ENCODE measurements around the gene CHRNA5.
A peak's percentile ranks its signal among the peaks of the same experiment; 100 is the strongest.
"Not testable (repeated sequence)": the region's sequence is repeated elsewhere in the genome, so short reads cannot be mapped to it uniquely, and the experiment has no call there.

CHRNA5 gene

DNA sequence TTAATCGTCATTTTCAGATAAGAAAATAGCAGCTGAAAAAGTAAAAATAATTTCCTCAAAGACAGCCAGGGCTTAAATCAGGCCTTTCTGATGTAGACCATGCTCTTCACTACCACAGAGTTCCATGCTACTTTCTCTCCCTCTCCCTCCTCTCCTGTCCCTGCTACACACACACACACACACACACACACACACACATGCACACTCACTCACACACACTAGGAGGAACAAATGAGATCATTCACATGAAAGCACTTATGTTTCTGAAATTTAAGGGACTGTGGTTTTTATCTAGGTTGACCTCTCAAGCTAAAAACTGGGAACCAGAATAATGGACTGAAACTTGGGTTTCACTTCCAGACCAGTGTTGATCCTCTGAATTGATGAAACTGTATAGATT is 29.2 kb upstream of the CHRNA5 start:
- no peak for DNase-seq (ENCODE audit: extremely low read depth, insufficient read length)
- Histone ChIP-seq H3K36me3 (ENCODE audit: control insufficient read depth, insufficient read depth, low read length) (no peaks in the 10 kb centered on the region), H3K4me3 (replicated peaks; ENCODE audit: low read depth, low read length) (no peak overlapping the region), H3K27me3 (replicated peaks; ENCODE audit: control insufficient read depth, insufficient read depth, low read length) (no peaks in the 10 kb centered on the region)
- TF ChIP-seq, protein P1, sequence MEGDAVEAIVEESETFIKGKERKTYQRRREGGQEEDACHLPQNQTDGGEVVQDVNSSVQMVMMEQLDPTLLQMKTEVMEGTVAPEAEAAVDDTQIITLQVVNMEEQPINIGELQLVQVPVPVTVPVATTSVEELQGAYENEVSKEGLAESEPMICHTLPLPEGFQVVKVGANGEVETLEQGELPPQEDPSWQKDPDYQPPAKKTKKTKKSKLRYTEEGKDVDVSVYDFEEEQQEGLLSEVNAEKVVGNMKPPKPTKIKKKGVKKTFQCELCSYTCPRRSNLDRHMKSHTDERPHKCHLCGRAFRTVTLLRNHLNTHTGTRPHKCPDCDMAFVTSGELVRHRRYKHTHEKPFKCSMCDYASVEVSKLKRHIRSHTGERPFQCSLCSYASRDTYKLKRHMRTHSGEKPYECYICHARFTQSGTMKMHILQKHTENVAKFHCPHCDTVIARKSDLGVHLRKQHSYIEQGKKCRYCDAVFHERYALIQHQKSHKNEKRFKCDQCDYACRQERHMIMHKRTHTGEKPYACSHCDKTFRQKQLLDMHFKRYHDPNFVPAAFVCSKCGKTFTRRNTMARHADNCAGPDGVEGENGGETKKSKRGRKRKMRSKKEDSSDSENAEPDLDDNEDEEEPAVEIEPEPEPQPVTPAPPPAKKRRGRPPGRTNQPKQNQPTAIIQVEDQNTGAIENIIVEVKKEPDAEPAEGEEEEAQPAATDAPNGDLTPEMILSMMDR (IDR thresholded peaks at IDR 0.05; ENCODE audit: insufficient read depth, low read length, poor library complexity, severe bottlenecking): no peak

DNA sequence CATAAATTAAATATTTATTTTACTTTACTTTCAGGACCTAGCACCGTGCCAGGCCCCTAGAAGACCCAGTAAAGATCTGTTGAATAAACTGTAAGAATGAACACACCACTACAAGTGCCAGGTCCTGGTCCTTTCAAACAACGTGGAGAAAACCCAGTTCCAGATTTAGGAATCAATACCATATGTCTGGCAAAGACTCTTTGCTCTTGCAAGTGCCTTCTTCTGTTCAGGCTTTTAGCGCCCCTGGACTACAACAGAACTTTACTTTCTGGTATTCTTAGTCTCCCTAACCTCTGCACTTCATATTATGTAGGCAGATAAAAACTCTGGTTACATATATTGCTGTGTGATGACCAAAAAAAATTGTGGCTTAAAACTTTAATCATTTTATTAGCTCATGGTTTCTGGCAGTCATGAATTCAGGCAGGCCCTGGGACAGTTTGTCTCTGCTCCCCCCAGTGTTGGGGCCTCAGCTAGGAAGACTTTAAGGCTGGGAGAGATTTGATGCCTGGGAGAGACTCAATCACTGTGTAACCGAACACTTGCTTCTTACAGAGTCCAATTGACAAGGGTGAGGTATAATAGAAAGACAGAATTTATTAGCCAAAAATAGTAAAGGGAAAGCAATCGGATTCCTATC is 27.9 kb upstream of the CHRNA5 start:
- no peak overlapping the region for H3K4me3 ChIP-seq (replicated peaks; ENCODE audit: low read depth, low read length)
- TF ChIP-seq, protein P1 (IDR thresholded peaks at IDR 0.05; ENCODE audit: insufficient read depth, low read length, poor library complexity, severe bottlenecking): no peak
- no peak for DNase-seq (ENCODE audit: extremely low read depth, insufficient read length)
- no peaks in the 10 kb centered on the region for H3K36me3 ChIP-seq (ENCODE audit: control insufficient read depth, insufficient read depth, low read length)
- H3K27me3 ChIP-seq (replicated peaks; ENCODE audit: control insufficient read depth, insufficient read depth, low read length): no peaks in the 10 kb centered on the region

DNA sequence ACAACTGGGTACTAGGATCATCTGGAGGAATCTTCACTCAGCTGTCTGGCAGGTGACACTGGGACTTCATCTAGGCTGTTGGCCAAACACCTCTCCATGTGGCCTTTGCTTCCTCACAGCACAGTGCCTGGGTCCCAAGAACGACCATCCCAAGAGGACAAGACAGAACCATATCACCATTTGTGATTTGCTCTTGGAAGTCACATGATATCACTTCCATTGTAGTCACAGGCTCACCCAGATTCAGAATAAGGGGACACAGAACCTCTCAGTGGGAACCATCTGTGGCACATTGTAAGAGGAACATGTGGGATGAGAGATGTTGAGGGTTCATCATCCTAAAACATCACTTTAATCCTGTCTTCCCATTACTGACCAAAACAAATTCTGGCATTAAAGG is 27.0 kb upstream of the CHRNA5 start:
- DNase-seq (ENCODE audit: extremely low read depth, insufficient read length): no peak
- TF ChIP-seq, protein P1 (IDR thresholded peaks at IDR 0.05; ENCODE audit: insufficient read depth, low read length, poor library complexity, severe bottlenecking): no peak
- Histone ChIP-seq H3K36me3 (ENCODE audit: control insufficient read depth, insufficient read depth, low read length) (peaks cover 5% of the 10 kb centered on the region), H3K4me3 (replicated peaks; ENCODE audit: low read depth, low read length) (no peak overlapping the region), H3K27me3 (replicated peaks; ENCODE audit: control insufficient read depth, insufficient read depth, low read length) (no peaks in the 10 kb centered on the region)

DNA sequence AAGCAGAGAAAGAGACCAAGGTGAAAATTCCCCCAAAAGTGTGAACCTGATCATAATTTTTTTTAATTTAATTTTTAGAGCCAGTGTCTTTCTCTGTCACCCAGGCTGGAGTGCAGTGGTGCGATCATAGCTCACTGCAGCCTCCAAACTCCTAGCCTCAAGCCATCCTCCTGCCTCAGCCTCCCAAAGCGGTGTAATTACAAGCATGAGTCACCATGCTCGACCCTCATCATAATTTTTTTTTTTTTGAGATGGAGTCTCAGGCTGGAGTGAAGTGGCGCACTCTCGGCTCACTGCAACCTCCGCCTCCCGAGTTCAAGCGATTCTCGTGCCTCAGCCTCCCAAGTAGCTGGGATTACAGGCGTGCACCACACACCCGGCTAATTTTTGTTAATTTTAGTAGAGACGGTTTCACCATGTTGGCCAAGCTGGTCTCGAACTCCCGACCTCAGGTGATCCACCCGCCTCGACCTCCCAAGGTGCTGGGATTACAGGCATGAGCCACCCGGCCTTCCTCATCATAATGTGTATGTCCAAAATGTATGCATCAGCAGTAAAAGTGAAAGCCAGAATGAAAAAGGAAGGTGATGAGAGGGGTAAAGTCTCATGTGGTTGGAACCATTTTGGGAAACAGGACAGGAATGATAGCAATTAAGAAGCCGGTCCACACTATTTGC is 25.7 kb upstream of the CHRNA5 start:
- not testable (repeated sequence) for DNase-seq (ENCODE audit: extremely low read depth, insufficient read length); H3K36me3 ChIP-seq (ENCODE audit: control insufficient read depth, insufficient read depth, low read length); H3K27me3 ChIP-seq (replicated peaks; ENCODE audit: control insufficient read depth, insufficient read depth, low read length)
- H3K4me3 ChIP-seq (replicated peaks; ENCODE audit: low read depth, low read length): peak overlapping the region; percentile 74

DNA sequence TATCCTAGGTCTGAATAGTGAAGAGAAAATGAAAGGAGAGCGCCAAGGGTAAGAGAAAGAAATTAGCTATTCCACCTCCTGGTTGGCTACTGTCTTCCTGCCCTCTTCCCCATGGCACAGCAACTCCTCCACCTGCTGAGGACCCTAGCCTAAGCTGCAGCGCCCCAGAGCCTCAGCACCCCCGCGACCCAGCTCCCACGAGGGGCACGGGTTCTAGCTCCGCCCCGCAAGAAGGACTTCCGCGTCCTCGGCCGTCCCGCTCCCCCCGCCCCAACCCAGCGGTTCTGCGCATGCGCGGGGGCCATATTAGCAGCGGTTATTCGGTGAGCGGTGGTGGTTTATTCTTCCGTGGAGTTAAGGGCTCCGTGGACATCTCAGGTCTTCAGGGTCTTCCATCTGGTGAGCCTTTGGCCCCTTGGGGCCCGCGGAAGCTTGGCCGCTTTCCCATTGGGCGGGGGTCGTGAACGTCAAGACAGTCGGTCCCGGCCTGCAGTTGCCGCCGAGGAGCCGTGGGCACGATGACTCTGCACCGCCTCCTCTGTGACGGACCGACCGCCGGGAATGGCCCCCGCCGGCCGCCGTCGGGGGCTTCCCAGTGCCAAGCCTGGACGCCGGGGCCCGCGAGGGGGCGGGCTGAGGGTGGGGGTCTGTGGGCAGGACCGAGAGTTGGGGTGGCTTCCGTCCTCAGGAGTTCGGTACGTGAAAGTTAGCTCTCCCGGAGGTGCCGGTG is 25.0 kb upstream of the CHRNA5 start, which contains the start of gene PSMA4:
Gene PSMA4 (plus strand): TSS at position 304 of the 730 bp plus-strand sequence. CDS start 1,484 bp downstream, outside the sequence.
- Histone ChIP-seq H3K36me3 (ENCODE audit: control insufficient read depth, insufficient read depth, low read length) (peaks cover 9% of the 10 kb centered on the region), H3K4me3 (replicated peaks; ENCODE audit: low read depth, low read length) (peak within 1 kb of the TSS; percentile 74), H3K27me3 (replicated peaks; ENCODE audit: control insufficient read depth, insufficient read depth, low read length) (no peaks in the 10 kb centered on the region)
- peak; percentile 95 for DNase-seq (ENCODE audit: extremely low read depth, insufficient read length)
- TF ChIP-seq, protein P1 (IDR thresholded peaks at IDR 0.05; ENCODE audit: insufficient read depth, low read length, poor library complexity, severe bottlenecking): peak; percentile 12
